Chondrocyte (in vitro differentiated cells): ENCODE results near the gene GABRR3. TPM values are rescaled to one million over a fixed set of nuclear protein-coding genes. Genes with fewer than 3 reads are reported as not detected.
A peak's percentile ranks its signal among the peaks of the same experiment; 100 is the strongest.

ENCODE experiments used
- DNase-seq: peaks from one replicate; pipeline ENCODE4 v3.0.0; 2021; ENCODE audit warnings: mixed read lengths, low spot score
- H3K27ac Mint-ChIP-seq: one replicate; pipeline ENCODE4 v1.8.0; 2021; ENCODE audit warnings: mild to moderate bottlenecking, moderate library complexity, mixed read lengths; ENCODE audit not compliant: unreplicated experiment
- H3K27me3 Mint-ChIP-seq: 2 replicates; pipeline ENCODE4 v1.8.0; 2021; ENCODE audit warnings: low read depth, mixed read lengths
- H3K36me3 Mint-ChIP-seq: 2 replicates; pipeline ENCODE4 v1.8.0; 2021; ENCODE audit warnings: low read depth, mixed read lengths
- H3K4me1 Mint-ChIP-seq: 2 replicates; pipeline ENCODE4 v1.8.0; 2021; ENCODE audit warnings: low read depth, mild to moderate bottlenecking, mixed read lengths
- H3K4me3 Mint-ChIP-seq: one replicate; pipeline ENCODE4 v1.8.0; 2021; ENCODE audit warnings: mild to moderate bottlenecking, moderate library complexity, mixed read lengths; ENCODE audit not compliant: unreplicated experiment
- H3K9me3 Mint-ChIP-seq: 2 replicates; pipeline ENCODE4 v1.8.0; 2021; ENCODE audit warnings: low read depth, mixed read lengths
- total RNA-seq: library from RNA; stranded (reverse); gene quantifications from 3 replicates; pipeline ENCODE4 v1.2.1, GENCODE V29; 2021
- TF ChIP-seq, protein P1 (sequence below): fragments of 200-600 bp; sonication (generic); IDR thresholded peaks from 2 replicates; pipeline ENCODE4 v1.5.0; 2021; ENCODE audit warnings: antibody characterized with exemption, mild to moderate bottlenecking, moderate library complexity

GABRR3 gene
- total RNA-seq, 1 donor from 2014 or later: not detected

DNA sequence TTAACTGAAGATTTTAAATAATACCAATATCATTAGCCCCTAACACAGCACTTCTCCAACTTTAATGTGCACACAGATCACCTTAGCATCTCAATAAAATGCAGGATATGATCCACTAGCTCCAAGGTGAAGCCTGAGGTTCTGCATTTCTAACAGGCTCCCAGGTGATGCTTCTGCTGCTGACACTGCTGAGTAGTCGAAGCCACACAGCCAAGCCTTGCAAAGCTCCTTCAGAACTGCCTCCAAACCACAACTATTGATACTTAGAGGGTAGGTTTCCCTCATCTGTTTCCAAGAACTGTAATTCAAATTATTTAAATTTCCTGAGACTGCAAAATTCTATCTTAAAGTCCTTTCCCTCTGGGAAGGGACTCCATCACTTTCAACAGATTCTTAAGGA lies 66.7 kb downstream of the GABRR3 start:
- no peaks in the 10 kb centered on the region for H3K9me3 Mint-ChIP-seq
- no peaks in the 10 kb centered on the region for H3K27me3 Mint-ChIP-seq
- peaks cover 3% of the 10 kb centered on the region for H3K36me3 Mint-ChIP-seq
- H3K4me1 Mint-ChIP-seq: peaks cover 32% of the 10 kb centered on the region
- TF ChIP-seq, protein P1, sequence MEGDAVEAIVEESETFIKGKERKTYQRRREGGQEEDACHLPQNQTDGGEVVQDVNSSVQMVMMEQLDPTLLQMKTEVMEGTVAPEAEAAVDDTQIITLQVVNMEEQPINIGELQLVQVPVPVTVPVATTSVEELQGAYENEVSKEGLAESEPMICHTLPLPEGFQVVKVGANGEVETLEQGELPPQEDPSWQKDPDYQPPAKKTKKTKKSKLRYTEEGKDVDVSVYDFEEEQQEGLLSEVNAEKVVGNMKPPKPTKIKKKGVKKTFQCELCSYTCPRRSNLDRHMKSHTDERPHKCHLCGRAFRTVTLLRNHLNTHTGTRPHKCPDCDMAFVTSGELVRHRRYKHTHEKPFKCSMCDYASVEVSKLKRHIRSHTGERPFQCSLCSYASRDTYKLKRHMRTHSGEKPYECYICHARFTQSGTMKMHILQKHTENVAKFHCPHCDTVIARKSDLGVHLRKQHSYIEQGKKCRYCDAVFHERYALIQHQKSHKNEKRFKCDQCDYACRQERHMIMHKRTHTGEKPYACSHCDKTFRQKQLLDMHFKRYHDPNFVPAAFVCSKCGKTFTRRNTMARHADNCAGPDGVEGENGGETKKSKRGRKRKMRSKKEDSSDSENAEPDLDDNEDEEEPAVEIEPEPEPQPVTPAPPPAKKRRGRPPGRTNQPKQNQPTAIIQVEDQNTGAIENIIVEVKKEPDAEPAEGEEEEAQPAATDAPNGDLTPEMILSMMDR: no peak
- no peak for DNase-seq
- H3K27ac Mint-ChIP-seq: no peak overlapping the region
- H3K4me3 Mint-ChIP-seq: no peak overlapping the region

DNA sequence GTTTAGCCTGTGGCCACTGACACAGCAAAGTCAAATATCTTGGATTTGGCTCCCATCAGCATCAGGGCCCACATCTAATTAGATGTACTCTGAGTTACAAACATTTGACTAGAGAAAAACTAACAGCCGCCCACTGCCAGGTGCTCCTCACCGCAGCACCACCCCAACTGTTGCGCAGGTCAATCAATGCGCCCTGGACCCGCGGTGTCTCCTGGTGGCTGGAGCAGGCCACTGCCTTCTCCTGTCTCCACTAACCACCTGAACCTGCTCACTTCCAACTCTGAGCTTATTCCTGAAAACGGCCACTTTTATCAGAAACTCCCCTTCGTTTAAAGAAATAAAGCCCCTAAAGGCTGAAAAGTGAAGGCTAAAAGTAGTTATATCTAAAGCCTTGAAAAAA lies 67.1 kb downstream of the GABRR3 start:
- H3K36me3 Mint-ChIP-seq: peaks cover 3% of the 10 kb centered on the region
- no peaks in the 10 kb centered on the region for H3K9me3 Mint-ChIP-seq
- no peak overlapping the region for H3K4me3 Mint-ChIP-seq
- H3K27me3 Mint-ChIP-seq: no peaks in the 10 kb centered on the region
- no peak overlapping the region for H3K27ac Mint-ChIP-seq
- TF ChIP-seq, protein P1: peak; percentile 26
- no peak for DNase-seq
- peaks cover 32% of the 10 kb centered on the region for H3K4me1 Mint-ChIP-seq

DNA sequence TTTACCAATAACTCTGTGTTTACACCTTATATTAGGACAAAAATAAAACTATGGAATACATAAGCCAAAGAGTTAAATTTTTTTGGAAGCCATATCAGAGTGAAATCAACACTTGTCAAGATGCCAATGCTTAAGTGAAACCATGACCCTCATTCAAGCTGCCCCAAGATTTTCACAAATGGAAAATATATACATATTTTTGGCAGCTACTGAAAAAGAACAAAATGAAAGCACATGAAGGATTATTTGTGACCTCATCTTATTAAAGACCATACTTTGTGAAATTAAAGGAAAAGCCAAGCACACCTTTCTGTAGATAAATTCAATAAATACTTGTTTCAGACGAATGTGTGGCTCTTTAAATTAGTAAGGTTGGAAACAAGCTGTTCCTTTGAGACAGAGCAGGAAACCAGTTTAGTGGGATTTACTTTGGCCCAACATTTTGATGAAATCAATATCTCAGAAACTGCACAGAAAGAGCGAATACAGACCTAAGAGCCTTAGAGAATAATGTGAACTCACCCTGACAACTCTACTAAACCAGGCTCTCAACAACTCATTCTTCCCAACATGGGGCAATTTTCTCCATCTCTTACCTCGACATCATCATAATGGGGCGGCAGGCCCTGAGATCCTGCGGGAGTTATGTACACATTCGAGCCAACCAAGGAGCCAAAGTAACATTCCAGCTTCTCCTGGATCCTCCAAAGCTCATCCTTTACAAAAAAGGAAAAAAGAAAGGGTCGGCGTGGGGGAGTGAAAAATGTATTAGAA lies 73.9 kb downstream of the GABRR3 start:
- no peaks in the 10 kb centered on the region for H3K27me3 Mint-ChIP-seq
- peaks cover 17% of the 10 kb centered on the region for H3K4me1 Mint-ChIP-seq
- peaks cover 11% of the 10 kb centered on the region for H3K36me3 Mint-ChIP-seq
- no peak overlapping the region for H3K4me3 Mint-ChIP-seq
- TF ChIP-seq, protein P1: no peak
- no peak overlapping the region for H3K27ac Mint-ChIP-seq
- no peak for DNase-seq
- H3K9me3 Mint-ChIP-seq: no peaks in the 10 kb centered on the region

DNA sequence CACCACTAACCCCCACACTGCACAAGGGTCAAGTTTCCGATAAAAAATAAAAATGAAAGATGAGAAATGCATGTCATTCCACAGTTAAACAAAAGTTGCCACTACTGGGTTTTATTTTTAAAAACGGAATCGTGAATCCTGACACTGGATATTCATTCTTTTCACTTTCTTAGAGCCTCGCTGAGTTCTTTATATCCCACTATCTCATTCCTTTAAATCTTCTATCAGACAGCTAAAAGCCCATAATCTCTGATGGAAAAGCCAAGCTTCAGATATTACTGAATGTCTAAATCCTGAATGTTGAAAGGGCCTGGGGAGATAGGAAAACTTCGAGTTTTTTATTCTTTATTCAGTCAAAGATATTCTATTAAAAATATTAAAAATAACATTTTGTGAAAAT lies 74.6 kb downstream of the GABRR3 start:
- Mint-ChIP-seq H3K4me1 (peaks cover 13% of the 10 kb centered on the region), H3K27ac (no peak overlapping the region)
- TF ChIP-seq, protein P1: no peak

DNA sequence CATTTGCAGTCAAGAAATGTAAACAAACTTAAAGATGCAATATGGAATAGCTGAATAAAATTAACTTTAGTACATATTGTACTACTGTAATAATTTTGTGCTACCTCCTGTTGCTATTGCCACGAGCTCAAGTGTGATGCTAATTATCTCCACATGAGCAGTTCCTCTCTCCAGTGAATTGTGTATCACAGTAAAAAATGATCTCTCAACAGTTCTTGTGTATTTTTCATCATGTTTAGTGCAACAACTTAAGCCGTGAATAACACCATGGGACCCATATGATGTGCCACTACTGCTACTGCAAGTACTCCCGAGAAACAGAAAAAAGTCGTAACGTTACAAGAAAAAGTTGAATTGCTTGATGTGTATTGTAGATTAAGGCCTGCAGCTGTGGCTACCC lies 75.2 kb downstream of the GABRR3 start:
- peaks cover 14% of the 10 kb centered on the region for H3K36me3 Mint-ChIP-seq
- H3K27ac Mint-ChIP-seq: no peak overlapping the region
- H3K4me3 Mint-ChIP-seq: no peak overlapping the region
- TF ChIP-seq, protein P1: no peak
- H3K4me1 Mint-ChIP-seq: peaks cover 13% of the 10 kb centered on the region
- no peak for DNase-seq
- no peaks in the 10 kb centered on the region for H3K27me3 Mint-ChIP-seq
- H3K9me3 Mint-ChIP-seq: no peaks in the 10 kb centered on the region

More for the DNA sequence above, 74.6 kb downstream of the GABRR3 start:
- Mint-ChIP-seq H3K36me3 (peaks cover 12% of the 10 kb centered on the region), H3K9me3 (no peaks in the 10 kb centered on the region), H3K4me3 (no peak overlapping the region), H3K27me3 (no peaks in the 10 kb centered on the region)
- no peak for DNase-seq
